Nephron (organoid): ENCODE results near the gene NSUN3.
"Not testable (repeated sequence)": the region's sequence is repeated elsewhere in the genome, so short reads cannot be mapped to it uniquely, and the experiment has no call there.

Source experiments
- H3K27ac Mint-ChIP-seq, 3 experiments: 2 replicates each; pipeline ENCODE4 v1.8.0; 2020; ENCODE audit warnings: mixed read lengths in 3 of 3, mild to moderate bottlenecking in 2 of 3, moderate library complexity in 1 of 3
- H3K27me3 Mint-ChIP-seq: 2 replicates; pipeline ENCODE4 v1.8.0; 2021; ENCODE audit warnings: low read depth, mild to moderate bottlenecking, moderate library complexity, mixed read lengths
- H3K36me3 Mint-ChIP-seq: 2 replicates; pipeline ENCODE4 v1.8.0; 2020; ENCODE audit warnings: low read depth, mixed read lengths
- H3K4me1 Mint-ChIP-seq: 2 replicates; pipeline ENCODE4 v1.8.0; 2020; ENCODE audit warnings: mixed read lengths
- H3K4me3 Mint-ChIP-seq, 3 experiments: 2 replicates each; pipeline ENCODE4 v1.8.0; 2020; ENCODE audit warnings: mild to moderate bottlenecking in 3 of 3, mixed read lengths in 3 of 3, moderate library complexity in 2 of 3
- H3K9me3 Mint-ChIP-seq: 2 replicates; pipeline ENCODE4 v1.8.0; 2020; ENCODE audit warnings: mixed read lengths
- TF ChIP-seq, protein P1 (sequence below), 3 experiments: fragments of 200-600 bp; sonication (generic); IDR thresholded peaks; one replicate each; pipeline ENCODE4 v1.5.0; 2021; ENCODE audit warnings: antibody characterized with exemption in 3 of 3; ENCODE audit not compliant: unreplicated experiment in 3 of 3

NSUN3 gene

DNA sequence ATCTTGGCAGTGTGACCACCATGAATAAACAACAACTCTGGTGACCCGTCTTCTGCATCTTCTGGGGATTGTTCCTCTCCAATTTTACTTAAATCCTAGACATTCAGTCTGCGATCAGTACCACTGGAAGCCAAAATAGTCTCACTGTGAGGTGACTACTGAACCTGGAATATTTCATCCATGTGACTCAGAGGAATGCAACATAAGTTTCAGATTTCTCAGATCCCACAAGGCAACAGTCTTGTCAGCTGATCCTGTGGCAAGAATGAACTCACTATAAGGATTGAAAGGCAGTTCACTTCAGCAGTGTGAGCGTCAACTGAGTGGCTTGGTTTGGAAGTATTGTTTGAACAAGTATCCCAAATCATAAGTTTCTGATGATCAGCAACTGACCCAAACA lies 13.2 kb downstream of the NSUN3 start:
- H3K4me1 Mint-ChIP-seq = no peaks in the 10 kb centered on the region
- H3K27me3 Mint-ChIP-seq = no peaks in the 10 kb centered on the region
- peaks cover 15% of the 10 kb centered on the region for H3K9me3 Mint-ChIP-seq
- H3K36me3 Mint-ChIP-seq = peaks cover 79% of the 10 kb centered on the region
- H3K4me3 Mint-ChIP-seq = no peak overlapping the region
- TF ChIP-seq, protein P1, sequence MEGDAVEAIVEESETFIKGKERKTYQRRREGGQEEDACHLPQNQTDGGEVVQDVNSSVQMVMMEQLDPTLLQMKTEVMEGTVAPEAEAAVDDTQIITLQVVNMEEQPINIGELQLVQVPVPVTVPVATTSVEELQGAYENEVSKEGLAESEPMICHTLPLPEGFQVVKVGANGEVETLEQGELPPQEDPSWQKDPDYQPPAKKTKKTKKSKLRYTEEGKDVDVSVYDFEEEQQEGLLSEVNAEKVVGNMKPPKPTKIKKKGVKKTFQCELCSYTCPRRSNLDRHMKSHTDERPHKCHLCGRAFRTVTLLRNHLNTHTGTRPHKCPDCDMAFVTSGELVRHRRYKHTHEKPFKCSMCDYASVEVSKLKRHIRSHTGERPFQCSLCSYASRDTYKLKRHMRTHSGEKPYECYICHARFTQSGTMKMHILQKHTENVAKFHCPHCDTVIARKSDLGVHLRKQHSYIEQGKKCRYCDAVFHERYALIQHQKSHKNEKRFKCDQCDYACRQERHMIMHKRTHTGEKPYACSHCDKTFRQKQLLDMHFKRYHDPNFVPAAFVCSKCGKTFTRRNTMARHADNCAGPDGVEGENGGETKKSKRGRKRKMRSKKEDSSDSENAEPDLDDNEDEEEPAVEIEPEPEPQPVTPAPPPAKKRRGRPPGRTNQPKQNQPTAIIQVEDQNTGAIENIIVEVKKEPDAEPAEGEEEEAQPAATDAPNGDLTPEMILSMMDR (IDR thresholded peaks at IDR 0.05; ENCODE audit: unreplicated experiment in 3 of 3) = no peak
- no peak overlapping the region for H3K27ac Mint-ChIP-seq

- peaks cover 48% of the 10 kb centered on the region for H3K36me3 Mint-ChIP-seq
- not testable (repeated sequence) for H3K27me3 Mint-ChIP-seq, H3K4me1 Mint-ChIP-seq, H3K9me3 Mint-ChIP-seq, H3K27ac Mint-ChIP-seq, H3K4me3 Mint-ChIP-seq
Observed at GRCh38 chr3:94080552-94080951, 17.7 kb downstream of the NSUN3 start.

DNA sequence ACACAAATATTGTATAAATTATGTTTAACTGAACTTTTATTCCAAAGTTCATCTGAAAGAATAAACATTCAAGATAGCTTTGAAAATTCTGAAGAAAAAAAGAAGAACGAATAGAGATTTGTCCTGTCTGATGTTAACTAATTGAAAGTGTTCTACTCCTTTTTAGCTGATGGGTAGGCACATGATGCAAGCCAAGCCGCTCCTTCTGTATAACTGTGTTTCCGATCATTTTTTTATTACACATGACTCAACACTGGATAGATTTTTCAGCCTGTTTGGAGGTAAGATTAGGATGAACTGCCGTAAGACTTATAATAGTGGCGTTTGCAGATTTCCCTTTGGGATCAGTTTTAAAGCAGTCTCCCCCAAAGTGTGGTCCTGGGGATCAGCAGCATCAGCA lies 19.0 kb downstream of the NSUN3 start:
- Mint-ChIP-seq H3K4me3 (no peak overlapping the region), H3K4me1 (no peaks in the 10 kb centered on the region), H3K27ac (no peak overlapping the region), H3K36me3 (peaks cover 39% of the 10 kb centered on the region), H3K27me3 (no peaks in the 10 kb centered on the region), H3K9me3 (no peaks in the 10 kb centered on the region)
- TF ChIP-seq, protein P1 (IDR thresholded peaks at IDR 0.05; ENCODE audit: unreplicated experiment in 3 of 3) = no peak

GRCh38 chr3:94082391-94082937 lies 19.6 kb downstream of the NSUN3 start:
- peaks cover 34% of the 10 kb centered on the region for H3K36me3 Mint-ChIP-seq
- H3K27me3 Mint-ChIP-seq = no peaks in the 10 kb centered on the region
- TF ChIP-seq, protein P1 (IDR thresholded peaks at IDR 0.05; ENCODE audit: unreplicated experiment in 3 of 3) = no peak
- no peaks in the 10 kb centered on the region for H3K9me3 Mint-ChIP-seq
- H3K4me3 Mint-ChIP-seq = no peak overlapping the region
- no peaks in the 10 kb centered on the region for H3K4me1 Mint-ChIP-seq
- H3K27ac Mint-ChIP-seq = no peak overlapping the region

DNA sequence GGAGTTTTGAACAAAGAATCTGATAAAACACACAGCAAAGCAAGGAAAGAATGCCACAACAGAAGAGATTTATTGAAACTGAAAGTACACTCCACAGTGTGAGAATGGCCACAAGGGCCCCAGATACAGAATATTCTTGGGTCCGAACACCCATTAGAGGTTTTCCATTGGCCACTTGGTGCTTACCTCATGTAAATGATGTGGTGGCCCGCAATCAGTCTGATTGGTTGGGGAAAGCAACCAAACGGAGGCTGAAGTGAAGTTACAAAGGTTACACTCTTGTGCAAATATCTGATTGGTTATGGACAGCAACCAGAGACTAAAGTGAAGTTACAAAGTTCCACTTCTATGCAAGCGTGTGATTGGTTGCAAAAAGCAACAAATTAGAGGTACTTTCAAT lies 20.4 kb downstream of the NSUN3 start:
- TF ChIP-seq, protein P1 (IDR thresholded peaks at IDR 0.05; ENCODE audit: unreplicated experiment in 3 of 3) = no peak
- H3K27ac Mint-ChIP-seq = no peak overlapping the region
- no peaks in the 10 kb centered on the region for H3K27me3 Mint-ChIP-seq
- H3K36me3 Mint-ChIP-seq = peaks cover 31% of the 10 kb centered on the region
- H3K4me3 Mint-ChIP-seq = no peak overlapping the region
- no peaks in the 10 kb centered on the region for H3K9me3 Mint-ChIP-seq
- no peaks in the 10 kb centered on the region for H3K4me1 Mint-ChIP-seq

DNA sequence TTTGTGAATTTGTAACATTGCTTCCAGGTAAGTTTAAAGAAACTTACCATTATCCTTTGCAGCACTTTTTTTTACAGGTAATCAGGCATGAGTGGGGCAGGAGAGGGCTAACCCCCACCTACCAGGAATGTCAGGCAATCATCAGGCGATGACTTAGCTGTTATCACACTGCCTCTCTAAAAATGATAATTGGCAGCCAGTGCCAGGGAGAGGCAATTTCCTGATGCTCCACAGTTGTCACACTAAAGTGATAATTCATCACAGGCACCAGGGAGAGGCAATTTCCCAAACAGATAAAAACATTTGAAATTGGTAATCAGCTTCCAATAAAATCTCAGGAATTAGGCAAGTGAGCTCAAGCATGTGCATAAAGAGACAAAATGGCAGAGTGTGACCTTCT lies 26.3 kb downstream of the NSUN3 start:
- TF ChIP-seq, protein P1 (IDR thresholded peaks at IDR 0.05; ENCODE audit: unreplicated experiment in 3 of 3) = no peak
- no peaks in the 10 kb centered on the region for H3K27me3 Mint-ChIP-seq
- H3K4me1 Mint-ChIP-seq = no peaks in the 10 kb centered on the region
- H3K36me3 Mint-ChIP-seq = peaks cover 40% of the 10 kb centered on the region
- H3K9me3 Mint-ChIP-seq = no peaks in the 10 kb centered on the region
- H3K4me3 Mint-ChIP-seq = no peak overlapping the region
- H3K27ac Mint-ChIP-seq = no peak overlapping the region
